Astrocyte of the spinal cord (primary cell): Measurements from ENCODE around the gene TTC39B.

ENCODE experiments used
- DNase-seq: peaks from one replicate; pipeline ENCODE4 v3.0.0; 2011; ENCODE audit warnings: low read depth, low spot score
- H3K4me3 ChIP-seq: 2 replicates; pipeline ENCODE4 v1.5.1; 2011; ENCODE audit warnings: low read depth, mild to moderate bottlenecking, low read length, moderate library complexity
- in situ Hi-C: cut with HindIII; loops from 2 replicates; pipeline ENCODE4 v1.10.0; 2017; ENCODE audit warnings: low sequenced_read_pairs
- TF ChIP-seq, protein P1 (sequence below): IDR thresholded peaks from 2 replicates; pipeline ENCODE4 v1.5.1; 2012; ENCODE audit warnings: low read depth, mild to moderate bottlenecking, low read length, inconsistent platforms

TTC39B gene

GRCh38 chr9:15157381-15157780, 149.6 kb downstream of the TTC39B start:
- no peak overlapping the region for H3K4me3 ChIP-seq
- in situ Hi-C loops, result no loop called here
- DNase-seq, result peak; percentile 33
- TF ChIP-seq, protein P1, sequence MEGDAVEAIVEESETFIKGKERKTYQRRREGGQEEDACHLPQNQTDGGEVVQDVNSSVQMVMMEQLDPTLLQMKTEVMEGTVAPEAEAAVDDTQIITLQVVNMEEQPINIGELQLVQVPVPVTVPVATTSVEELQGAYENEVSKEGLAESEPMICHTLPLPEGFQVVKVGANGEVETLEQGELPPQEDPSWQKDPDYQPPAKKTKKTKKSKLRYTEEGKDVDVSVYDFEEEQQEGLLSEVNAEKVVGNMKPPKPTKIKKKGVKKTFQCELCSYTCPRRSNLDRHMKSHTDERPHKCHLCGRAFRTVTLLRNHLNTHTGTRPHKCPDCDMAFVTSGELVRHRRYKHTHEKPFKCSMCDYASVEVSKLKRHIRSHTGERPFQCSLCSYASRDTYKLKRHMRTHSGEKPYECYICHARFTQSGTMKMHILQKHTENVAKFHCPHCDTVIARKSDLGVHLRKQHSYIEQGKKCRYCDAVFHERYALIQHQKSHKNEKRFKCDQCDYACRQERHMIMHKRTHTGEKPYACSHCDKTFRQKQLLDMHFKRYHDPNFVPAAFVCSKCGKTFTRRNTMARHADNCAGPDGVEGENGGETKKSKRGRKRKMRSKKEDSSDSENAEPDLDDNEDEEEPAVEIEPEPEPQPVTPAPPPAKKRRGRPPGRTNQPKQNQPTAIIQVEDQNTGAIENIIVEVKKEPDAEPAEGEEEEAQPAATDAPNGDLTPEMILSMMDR, result no peak

- no peak overlapping the region for H3K4me3 ChIP-seq
These were observed 150.8 kb downstream of the TTC39B start for GRCh38 chr9:15156241-15156640.

DNA sequence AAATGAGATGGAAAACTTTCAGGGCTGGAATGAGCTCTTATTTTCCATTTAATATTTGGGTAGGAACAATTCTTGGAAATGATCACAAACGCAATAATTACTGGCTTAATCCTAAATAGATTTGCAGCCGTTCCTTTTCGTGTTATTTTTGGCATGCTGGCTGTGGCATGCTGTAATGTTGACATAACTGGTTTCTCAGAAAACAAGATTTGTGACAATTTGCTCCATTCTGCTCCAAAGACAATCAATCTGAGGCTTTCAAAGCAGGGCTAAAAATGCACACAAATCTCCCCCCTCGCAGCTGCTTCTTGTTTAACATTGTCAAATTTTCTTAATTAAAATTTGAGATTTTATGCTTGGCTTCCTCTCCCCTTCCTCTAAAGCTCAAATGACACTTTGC, 151.2 kb downstream of the TTC39B start:
- in situ Hi-C loops, result no loop called here

More at GRCh38 chr9:15156241-15156640, 150.8 kb downstream of the TTC39B start:
- in situ Hi-C loops, result no loop called here
- TF ChIP-seq, protein P1, result no peak
- DNase-seq, result no peak

GRCh38 chr9:15155323-15155722, 151.7 kb downstream of the TTC39B start:
- TF ChIP-seq, protein P1, result no peak
- in situ Hi-C loops, result no loop called here
- no peak for DNase-seq
- H3K4me3 ChIP-seq, result no peak overlapping the region

More for the DNA sequence above, 151.2 kb downstream of the TTC39B start:
- no peak overlapping the region for H3K4me3 ChIP-seq
- TF ChIP-seq, protein P1, result no peak
- peak; percentile 34 for DNase-seq

GRCh38 chr9:15154677-15155076, 152.3 kb downstream of the TTC39B start:
- TF ChIP-seq, protein P1, result no peak
- H3K4me3 ChIP-seq, result no peak overlapping the region
- in situ Hi-C loops, result no loop called here
- no peak for DNase-seq

DNA sequence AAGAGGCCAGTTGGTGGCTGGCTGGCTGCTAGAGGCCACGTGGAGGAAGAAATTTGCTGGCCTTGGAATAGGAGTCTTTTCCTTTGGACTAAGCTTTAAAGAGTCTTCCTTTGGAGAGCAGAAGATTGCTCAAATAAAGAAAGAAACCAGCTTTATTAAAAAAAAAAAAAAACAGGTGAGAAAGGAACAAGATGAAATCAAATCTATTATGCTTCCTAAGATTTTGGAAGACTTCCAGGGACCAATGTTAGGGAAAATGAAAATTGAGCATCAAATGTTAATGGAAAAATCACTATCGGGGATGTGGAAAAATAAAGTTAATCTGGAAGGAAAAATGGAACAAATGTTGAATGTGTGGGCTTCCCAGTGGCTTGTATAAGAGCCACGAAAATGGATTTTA, 153.1 kb downstream of the TTC39B start:
- no peak overlapping the region for H3K4me3 ChIP-seq
- in situ Hi-C loops, result no loop called here
- TF ChIP-seq, protein P1, result no peak
- DNase-seq, result no peak

- TF ChIP-seq, protein P1, result no peak
- no peak overlapping the region for H3K4me3 ChIP-seq
- in situ Hi-C loops, result no loop called here
- DNase-seq, result no peak
These were observed 156.1 kb downstream of the TTC39B start for GRCh38 chr9:15150939-15151338.
